ENCODE results near the gene RPP40. TPM values are rescaled to one million over a fixed set of nuclear protein-coding genes. Genes with fewer than 3 reads are reported as not detected.

RPP40 gene
- total RNA-seq, 1 experiment from 2014 or later, result 25.9 TPM

- 0 out of 2 replicates have a peak, but pooled peaks have one; percentile 0 for ATAC-seq
- Histone ChIP-seq H3K27ac (ENCODE audit: low read length) (peak overlapping the region; percentile 86), H3K27me3 (ENCODE audit: control insufficient read depth, insufficient read depth, low read length) (no peaks in the 10 kb centered on the region), H3K9me3 (ENCODE audit: control insufficient read depth, insufficient read depth, low read depth, low read length) (no peaks in the 10 kb centered on the region), H3K4me1 (ENCODE audit: control insufficient read depth, insufficient read depth, low read length) (no peaks in the 10 kb centered on the region), H3K36me3 (ENCODE audit: control insufficient read depth, insufficient read depth, low read length) (peaks cover 5% of the 10 kb centered on the region), H3K4me3 (ENCODE audit: low read depth in 2 of 2, low read length in 2 of 2) (peak overlapping the region; percentile 58 to 93)
- ChIA-PET CTCF (interaction anchor here (0.6 to 0.7 kb wide), 4 partner anchors 9 to 1012 kb away, joined by 3 to 16 read pairs (median 9); no protein-coding TSS in a partner anchor), POLR2A (no interaction called here)
- in situ Hi-C loops (cut with HindIII; ENCODE audit: low pct_unique_long_range_greater_than_20kb, low sequenced_read_pairs), result no loop called here
- TSS peak; percentile 79 for BruUV-seq (replicated peaks)
- intact Hi-C loops (cut with micrococcal nuclease; ENCODE audit: unreplicated experiment), result no loop called here
- no peak for DNase-seq (ENCODE audit: low read depth, low spot score)
- no peak for TF ChIP-seq POLR2AphosphoS5 (IDR thresholded peaks at IDR 0.05; ENCODE audit: low read depth, low read length)
- no peak for TF ChIP-seq SIN3A (IDR thresholded peaks at IDR 0.05; ENCODE audit: borderline replicate concordance, insufficient read depth, low read depth, low read length)
- TF ChIP-seq TCF7L2 (IDR thresholded peaks at IDR 0.05; ENCODE audit: low read depth, low read length), result no peak
- no peak for TF ChIP-seq CTCF (IDR thresholded peaks at IDR 0.05)
- no peak for TF ChIP-seq REST (IDR thresholded peaks at IDR 0.05; ENCODE audit: insufficient read depth in 1 of 2, low read depth in 2 of 2, low read length in 1 of 2)
These were observed 668 bp upstream of the RPP40 start for GRCh38 chr6:5004373-5005037.

GRCh38 chr6:4999586-4999985 is 4.3 kb downstream of the RPP40 start:
- DNase-seq (ENCODE audit: low read depth, low spot score) (no peak), ATAC-seq (no peak)
- Histone ChIP-seq H3K9me3 (ENCODE audit: control insufficient read depth, insufficient read depth, low read depth, low read length) (no peaks in the 10 kb centered on the region), H3K27ac (ENCODE audit: low read length) (no peak overlapping the region), H3K4me3 (ENCODE audit: low read depth in 2 of 2, low read length in 2 of 2) (no peak overlapping the region), H3K27me3 (ENCODE audit: control insufficient read depth, insufficient read depth, low read length) (no peaks in the 10 kb centered on the region), H3K4me1 (ENCODE audit: control insufficient read depth, insufficient read depth, low read length) (no peaks in the 10 kb centered on the region), H3K36me3 (ENCODE audit: control insufficient read depth, insufficient read depth, low read length) (peaks cover 16% of the 10 kb centered on the region)
- in situ Hi-C loops (cut with HindIII; ENCODE audit: low pct_unique_long_range_greater_than_20kb, low sequenced_read_pairs) (no loop called here), intact Hi-C loops (cut with micrococcal nuclease; ENCODE audit: unreplicated experiment) (no loop called here)
- ChIA-PET CTCF (no interaction called here), POLR2A (no interaction called here)
- no peak for TF ChIP-seq TCF7L2 (IDR thresholded peaks at IDR 0.05; ENCODE audit: low read depth, low read length)
- TF ChIP-seq REST (IDR thresholded peaks at IDR 0.05; ENCODE audit: insufficient read depth in 1 of 2, low read depth in 2 of 2, low read length in 1 of 2), result no peak
- TF ChIP-seq POLR2AphosphoS5 (IDR thresholded peaks at IDR 0.05; ENCODE audit: low read depth, low read length), result no peak
- TF ChIP-seq CTCF (IDR thresholded peaks at IDR 0.05), result no peak
- no peak for TF ChIP-seq SIN3A (IDR thresholded peaks at IDR 0.05; ENCODE audit: borderline replicate concordance, insufficient read depth, low read depth, low read length)
- BruUV-seq (replicated peaks), result no TSS peak

Measured in Panc1 (cell line).